Central memory CD8-positive, alpha-beta T cell (primary cell): Measurements from ENCODE around the gene RAC2.

Source experiments
- ATAC-seq: fragments of 150-1000 bp; cut with Tn5 transposase; replicated peaks from 2 replicates; pipeline ENCODE4 v1.10.0; 2022; ENCODE audit warnings: mild to moderate bottlenecking, moderate FRiP score, moderate number of reproducible peaks; ENCODE audit not compliant: poor library complexity, severe bottlenecking; ENCODE audit errors: extremely low read depth
- DNase-seq, 2 donors: peaks; one replicate each; pipeline ENCODE4 v3.0.0; 2021; ENCODE audit warnings: low spot score in 2 of 2
- H3K27ac Mint-ChIP-seq: one replicate; pipeline ENCODE4 v1.8.0; 2022; ENCODE audit warnings: low read depth, mild to moderate bottlenecking, moderate library complexity, mixed read lengths
- H3K27me3 Mint-ChIP-seq: one replicate; pipeline ENCODE4 v1.8.0; 2022; ENCODE audit warnings: mixed read lengths
- H3K36me3 Mint-ChIP-seq: one replicate; pipeline ENCODE4 v1.8.0; 2022; ENCODE audit warnings: mild to moderate bottlenecking, moderate library complexity, mixed read lengths; ENCODE audit not compliant: insufficient read depth
- H3K4me1 Mint-ChIP-seq: one replicate; pipeline ENCODE4 v1.8.0; 2022; ENCODE audit warnings: mixed read lengths
- H3K4me3 Mint-ChIP-seq: one replicate; pipeline ENCODE4 v1.8.0; 2022; ENCODE audit warnings: mild to moderate bottlenecking, moderate library complexity, mixed read lengths
- H3K9me3 Mint-ChIP-seq: one replicate; pipeline ENCODE4 v1.8.0; 2022; ENCODE audit warnings: mixed read lengths

Gene RAC2

DNA sequence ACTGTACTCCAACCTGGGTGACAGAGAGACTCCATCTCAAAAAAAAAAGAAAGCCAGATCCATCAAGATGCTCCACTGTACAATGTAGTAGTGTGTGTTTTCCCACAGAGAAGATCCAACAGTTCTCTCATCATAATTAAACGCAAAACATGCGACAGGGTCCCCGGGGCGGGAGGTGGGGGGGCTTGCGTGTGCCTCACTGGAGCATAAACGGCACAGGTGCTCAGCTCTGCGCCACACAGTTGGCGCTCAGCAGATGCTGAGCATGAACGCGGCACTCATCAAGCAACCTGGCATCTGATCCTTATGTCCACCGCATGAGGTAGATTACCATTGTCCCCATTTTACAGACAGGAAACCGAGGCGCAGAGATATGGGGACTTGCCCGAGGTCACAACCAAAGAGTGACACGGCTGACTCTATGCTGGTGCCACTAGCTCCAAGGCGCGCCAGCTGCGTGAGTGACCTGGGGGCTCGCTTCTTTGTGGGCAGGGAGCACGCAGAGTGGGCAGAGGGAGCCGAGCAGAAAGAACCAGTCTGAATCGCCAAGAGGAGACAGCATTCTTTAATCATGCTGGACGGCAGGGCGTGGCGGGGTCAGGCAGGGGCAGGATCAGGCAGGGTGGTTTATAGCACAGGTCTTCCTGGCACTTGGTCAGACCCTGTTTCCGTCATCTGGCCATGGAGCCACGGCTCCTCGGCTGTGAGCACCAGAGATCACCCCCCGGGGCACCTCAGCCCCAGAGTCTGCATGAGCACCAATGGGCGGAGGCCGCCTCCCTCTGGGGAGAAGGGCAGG is 64.2 kb downstream of the RAC2 start:
- ATAC-seq (no peak), DNase-seq (no peak)
- peak overlapping the region; percentile 67 for H3K27ac Mint-ChIP-seq
- no peaks in the 10 kb centered on the region for H3K27me3 Mint-ChIP-seq
- H3K4me3 Mint-ChIP-seq = no peak overlapping the region
- H3K9me3 Mint-ChIP-seq = no peaks in the 10 kb centered on the region
- H3K36me3 Mint-ChIP-seq = peaks cover 4% of the 10 kb centered on the region
- H3K4me1 Mint-ChIP-seq = peaks cover 48% of the 10 kb centered on the region

- H3K4me3 Mint-ChIP-seq = no peak overlapping the region
Measured at GRCh38 chr22:37179126-37179470, 65.0 kb downstream of the RAC2 start.

DNA sequence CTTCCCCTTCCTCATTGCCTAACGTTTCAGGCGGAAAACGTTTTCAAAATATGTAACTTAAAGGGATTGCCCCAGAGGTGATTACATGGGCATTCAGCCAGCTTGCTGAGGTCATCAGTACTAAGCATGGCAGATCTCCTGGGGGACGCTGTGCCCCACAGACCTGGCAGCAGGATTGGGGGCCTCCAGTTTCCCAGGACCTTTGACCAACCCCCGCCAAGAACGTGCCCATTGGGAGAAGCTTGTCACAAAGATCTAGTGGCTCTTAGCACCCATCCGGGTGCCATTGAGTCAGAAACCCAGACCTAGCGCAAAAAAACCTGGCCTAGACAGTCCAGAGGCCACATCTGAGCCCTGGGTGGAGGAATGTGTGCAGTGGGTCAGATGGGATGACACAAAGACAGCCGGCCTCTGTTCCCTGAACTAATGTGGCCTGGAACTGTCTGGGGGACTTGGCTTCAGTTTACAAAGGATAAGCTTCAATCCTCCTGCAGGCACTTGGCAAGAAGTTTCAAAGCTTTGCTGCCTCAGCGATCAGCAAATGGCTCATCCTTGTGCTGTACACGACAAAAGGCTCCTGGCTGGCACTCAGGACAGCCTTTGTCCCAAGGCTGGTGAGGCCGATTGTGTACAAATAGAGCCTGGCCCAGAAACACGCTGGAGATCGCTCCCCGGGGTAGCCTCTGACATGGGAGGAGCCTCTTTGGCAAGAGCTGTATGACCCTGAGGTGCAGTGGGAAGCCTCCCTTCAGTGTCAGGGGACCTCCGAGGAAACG is 65.5 kb downstream of the RAC2 start:
- Mint-ChIP-seq H3K27me3 (no peaks in the 10 kb centered on the region), H3K9me3 (no peaks in the 10 kb centered on the region), H3K4me1 (peaks cover 48% of the 10 kb centered on the region), H3K27ac (peak overlapping the region; percentile 13), H3K36me3 (peaks cover 10% of the 10 kb centered on the region), H3K4me3 (no peak overlapping the region)
- no peak for DNase-seq
- ATAC-seq = no peak

More at GRCh38 chr22:37179126-37179470, 65.0 kb downstream of the RAC2 start:
- Mint-ChIP-seq H3K36me3 (peaks cover 5% of the 10 kb centered on the region), H3K27ac (no peak overlapping the region), H3K27me3 (no peaks in the 10 kb centered on the region), H3K4me1 (peaks cover 50% of the 10 kb centered on the region), H3K9me3 (no peaks in the 10 kb centered on the region)
- DNase-seq (no peak), ATAC-seq (no peak)

GRCh38 chr22:37177755-37178154 is 66.3 kb downstream of the RAC2 start:
- no peak for ATAC-seq
- Mint-ChIP-seq H3K27ac (peak overlapping the region; percentile 13), H3K4me3 (no peak overlapping the region), H3K27me3 (no peaks in the 10 kb centered on the region), H3K36me3 (peaks cover 15% of the 10 kb centered on the region), H3K4me1 (peaks cover 52% of the 10 kb centered on the region), H3K9me3 (no peaks in the 10 kb centered on the region)
- no peak for DNase-seq

DNA sequence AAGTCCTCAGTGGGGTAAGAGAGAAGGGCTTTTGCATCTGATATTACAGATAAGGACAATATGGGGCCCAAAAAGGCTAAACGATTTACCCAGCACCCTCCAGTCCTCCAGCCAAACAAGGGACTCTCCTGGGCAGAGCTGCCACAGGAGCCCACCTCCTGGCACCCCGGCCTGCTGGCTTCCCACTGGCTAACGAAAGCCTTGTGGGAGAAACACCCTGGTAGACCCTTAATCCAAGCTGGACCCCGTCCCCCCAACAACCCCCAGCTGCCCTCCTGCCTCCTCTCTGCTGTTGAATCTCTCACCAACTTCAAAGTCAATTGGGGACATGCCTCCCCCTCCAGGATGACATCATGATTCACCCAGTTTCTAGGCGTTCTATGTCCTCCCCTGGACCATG is 66.8 kb downstream of the RAC2 start:
- Mint-ChIP-seq H3K4me1 (peaks cover 53% of the 10 kb centered on the region), H3K9me3 (no peaks in the 10 kb centered on the region), H3K27ac (peak overlapping the region; percentile 13), H3K36me3 (peaks cover 17% of the 10 kb centered on the region), H3K27me3 (no peaks in the 10 kb centered on the region), H3K4me3 (no peak overlapping the region)
- no peak for DNase-seq
- ATAC-seq = no peak

DNA sequence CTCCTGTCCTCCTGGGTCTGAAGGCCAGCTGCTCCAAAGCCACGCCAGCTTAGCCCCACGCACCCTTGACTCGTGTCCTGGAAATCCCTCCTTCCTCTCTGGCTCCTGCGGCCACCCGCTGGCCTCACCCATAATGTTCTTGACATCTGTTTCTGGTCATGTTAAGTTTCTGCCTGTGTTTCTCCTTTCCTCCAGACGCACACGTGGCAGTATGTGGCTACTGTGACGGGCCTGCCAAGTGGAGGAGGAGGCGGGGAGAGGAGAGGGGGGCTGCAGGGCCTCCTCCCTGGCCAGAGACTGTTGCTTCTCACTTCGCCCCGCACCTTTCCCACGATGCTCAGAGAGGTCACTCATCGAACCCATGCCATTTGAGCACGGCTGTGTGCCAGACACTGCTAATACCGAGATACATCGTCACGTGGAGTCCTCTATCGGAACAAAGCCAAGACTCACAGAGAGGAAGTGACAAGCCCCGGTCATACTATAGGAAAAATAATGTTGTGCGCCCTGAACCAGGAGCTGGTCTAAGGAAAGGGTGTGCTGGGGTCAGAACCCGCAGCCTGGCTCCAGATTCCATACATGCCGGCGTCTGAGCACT is 67.5 kb downstream of the RAC2 start:
- Mint-ChIP-seq H3K4me3 (no peak overlapping the region), H3K9me3 (no peaks in the 10 kb centered on the region), H3K27me3 (no peaks in the 10 kb centered on the region), H3K4me1 (peaks cover 56% of the 10 kb centered on the region), H3K27ac (peak overlapping the region; percentile 41), H3K36me3 (peaks cover 17% of the 10 kb centered on the region)
- ATAC-seq (no peak), DNase-seq (no peak)

DNA sequence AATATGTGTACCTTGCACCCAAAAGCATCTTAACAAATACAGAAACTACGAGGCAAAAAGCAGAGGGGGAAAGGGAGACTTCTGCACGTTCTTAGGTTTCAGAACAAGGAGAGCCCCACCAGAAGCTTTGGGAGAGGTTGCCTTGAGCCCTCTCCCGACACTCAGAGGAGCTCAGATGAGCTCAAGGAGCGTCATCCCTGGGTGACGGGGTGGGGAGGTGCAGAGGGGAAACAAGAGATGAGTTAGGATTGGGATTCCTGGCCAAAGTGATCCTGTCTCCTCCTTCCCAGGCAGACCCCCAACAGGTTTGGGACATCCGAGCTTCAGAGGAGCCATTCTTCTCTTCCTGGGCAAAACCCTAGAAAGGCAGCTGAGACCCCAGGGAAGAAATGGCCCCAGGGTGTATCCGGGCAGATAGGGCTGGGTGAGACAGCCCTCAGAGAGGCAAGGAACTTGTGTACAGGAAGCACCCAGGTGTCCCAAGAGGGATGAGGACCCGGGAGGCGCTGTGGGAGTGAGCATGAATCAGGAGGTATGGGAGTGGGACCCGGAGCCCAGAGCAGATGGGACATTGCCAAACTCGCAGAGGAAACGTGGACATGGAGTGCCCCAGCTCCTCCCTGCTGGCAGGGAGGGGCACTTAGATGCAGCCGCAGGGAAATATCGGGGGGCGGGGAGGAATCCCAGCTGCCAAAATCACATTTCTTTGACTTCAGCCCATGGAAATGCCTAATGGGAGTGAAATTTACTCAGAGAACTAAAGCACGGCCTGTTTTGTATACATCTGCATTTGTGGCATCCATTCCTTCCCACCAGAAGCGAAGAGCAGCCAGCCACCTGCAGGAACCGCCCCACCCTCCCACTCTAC is 68.4 kb downstream of the RAC2 start:
- H3K9me3 Mint-ChIP-seq = no peaks in the 10 kb centered on the region
- H3K27ac Mint-ChIP-seq = peak overlapping the region; percentile 8
- DNase-seq (no peak), ATAC-seq (no peak)
- H3K36me3 Mint-ChIP-seq = peaks cover 19% of the 10 kb centered on the region
- H3K4me1 Mint-ChIP-seq = peaks cover 57% of the 10 kb centered on the region
- H3K4me3 Mint-ChIP-seq = no peak overlapping the region
- no peaks in the 10 kb centered on the region for H3K27me3 Mint-ChIP-seq
